Brain microvascular endothelial cell (primary cell): ENCODE results near the gene CCDC134.

Experiments used
- DNase-seq: peaks from one replicate; pipeline ENCODE4 v3.0.0-alpha.2; 2020
- H3K27ac ChIP-seq: fragments of 250-450 bp; sonication (Bioruptor Pico); 2 replicates; pipeline ENCODE4 v1.5.1; 2020; ENCODE audit warnings: mild to moderate bottlenecking, moderate library complexity
- H3K27me3 ChIP-seq: fragments of 250-450 bp; sonication (Bioruptor Pico); replicated peaks from 2 replicates; pipeline ENCODE4 v1.5.1; 2020; ENCODE audit warnings: mild to moderate bottlenecking
- H3K36me3 ChIP-seq: fragments of 250-450 bp; sonication (Bioruptor Pico); replicated peaks from 2 replicates; pipeline ENCODE4 v1.5.1; 2020; ENCODE audit warnings: mild to moderate bottlenecking
- H3K4me3 ChIP-seq: 2 replicates; pipeline ENCODE4 v1.5.1; 2011; ENCODE audit warnings: low read depth, mild to moderate bottlenecking, control low read depth, low read length, moderate library complexity
- in situ Hi-C: cut with HindIII; loops from 2 replicates; pipeline ENCODE4 v1.10.0; 2017; ENCODE audit warnings: low sequenced_read_pairs, low pct_ligation_motif_present
- TF ChIP-seq, protein P1 (sequence below): IDR thresholded peaks from 2 replicates; pipeline ENCODE4 v1.5.1; 2011; ENCODE audit warnings: low read depth, mild to moderate bottlenecking, moderate library complexity, low read length, control low read depth, inconsistent platforms; ENCODE audit errors: missing control alignments

The CCDC134 gene

DNA sequence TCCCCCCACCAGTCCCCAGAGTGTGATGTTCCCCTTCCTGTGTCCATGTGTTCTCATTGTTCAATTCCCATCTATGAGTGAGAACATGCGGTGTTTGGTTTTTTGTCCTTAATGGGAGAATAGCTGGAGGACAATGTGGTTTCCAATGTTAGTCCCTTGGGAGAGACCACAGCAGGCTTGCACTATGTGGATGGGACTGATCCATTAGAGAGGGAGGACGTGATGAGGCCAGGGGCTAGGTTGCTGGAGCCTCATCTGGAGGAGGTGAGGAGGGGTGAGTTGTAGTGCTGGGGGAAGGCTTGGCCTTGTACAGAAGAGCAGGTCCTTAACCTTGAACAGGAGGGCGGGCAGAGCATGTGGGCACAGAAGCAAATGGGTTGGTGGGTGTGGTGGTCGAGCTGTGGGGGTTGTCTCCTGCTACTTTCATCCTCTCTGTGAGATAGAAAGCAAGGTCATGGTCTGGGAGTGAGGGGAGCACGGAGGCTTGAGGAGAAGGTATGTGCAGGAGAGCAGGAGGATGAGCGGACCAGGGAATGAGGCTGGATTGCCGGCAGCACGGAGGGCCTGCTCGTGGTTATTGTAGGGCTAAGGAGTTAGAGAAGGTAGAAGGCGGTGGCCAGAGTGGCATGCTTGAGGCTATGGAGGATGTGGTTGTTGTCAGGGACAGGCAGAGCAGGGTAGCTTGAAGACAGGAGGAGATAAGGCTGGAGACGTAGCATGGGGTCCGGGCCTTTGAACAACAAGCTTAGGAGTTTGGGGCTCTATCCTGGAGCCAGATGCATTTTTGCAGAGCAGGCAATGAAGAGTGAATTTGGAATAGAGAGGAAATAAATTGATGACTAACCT is 21.2 kb downstream of the CCDC134 start:
- DNase-seq: no peak
- H3K36me3 ChIP-seq: no peaks in the 10 kb centered on the region

DNA sequence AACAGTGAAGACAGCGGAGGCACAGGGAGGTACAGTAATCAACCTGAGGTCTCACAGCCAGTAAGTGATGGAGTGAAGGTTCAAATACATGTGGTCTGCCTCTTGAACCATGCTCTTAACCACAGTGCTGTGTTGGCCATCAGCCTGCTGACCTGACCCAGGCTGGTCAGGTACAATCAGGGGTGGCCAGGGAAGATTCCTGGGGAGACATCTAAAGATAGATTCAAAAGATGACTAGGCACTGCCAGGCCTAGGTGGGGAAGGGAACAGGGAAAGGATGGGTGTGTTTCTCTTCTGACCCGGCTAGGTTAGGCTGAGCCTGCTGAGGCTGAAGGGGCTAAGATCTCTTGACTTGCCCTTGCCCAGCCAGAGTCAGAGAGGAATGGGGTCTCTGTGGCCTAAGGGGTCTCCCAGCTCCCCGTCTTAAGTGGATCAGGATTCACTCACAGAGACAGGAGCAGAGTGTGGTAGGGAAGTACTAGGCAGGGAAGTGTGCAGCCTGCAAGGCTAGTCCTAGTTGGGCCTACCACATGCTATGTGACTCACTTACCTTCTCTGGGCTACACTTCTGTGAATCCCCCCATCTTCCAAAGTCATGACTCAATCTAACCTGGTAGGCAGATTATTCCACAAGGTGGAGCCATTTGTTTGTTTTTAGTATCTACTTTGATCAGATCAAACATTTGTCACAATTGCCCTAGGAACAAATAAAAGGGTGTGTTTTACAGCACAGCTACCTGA is 22.0 kb downstream of the CCDC134 start:
- Histone ChIP-seq H3K27ac (no peak overlapping the region), H3K27me3 (no peaks in the 10 kb centered on the region), H3K36me3 (no peaks in the 10 kb centered on the region), H3K4me3 (no peak overlapping the region)
- in situ Hi-C loops: no loop called here
- DNase-seq: peak; percentile 61
- TF ChIP-seq, protein P1, sequence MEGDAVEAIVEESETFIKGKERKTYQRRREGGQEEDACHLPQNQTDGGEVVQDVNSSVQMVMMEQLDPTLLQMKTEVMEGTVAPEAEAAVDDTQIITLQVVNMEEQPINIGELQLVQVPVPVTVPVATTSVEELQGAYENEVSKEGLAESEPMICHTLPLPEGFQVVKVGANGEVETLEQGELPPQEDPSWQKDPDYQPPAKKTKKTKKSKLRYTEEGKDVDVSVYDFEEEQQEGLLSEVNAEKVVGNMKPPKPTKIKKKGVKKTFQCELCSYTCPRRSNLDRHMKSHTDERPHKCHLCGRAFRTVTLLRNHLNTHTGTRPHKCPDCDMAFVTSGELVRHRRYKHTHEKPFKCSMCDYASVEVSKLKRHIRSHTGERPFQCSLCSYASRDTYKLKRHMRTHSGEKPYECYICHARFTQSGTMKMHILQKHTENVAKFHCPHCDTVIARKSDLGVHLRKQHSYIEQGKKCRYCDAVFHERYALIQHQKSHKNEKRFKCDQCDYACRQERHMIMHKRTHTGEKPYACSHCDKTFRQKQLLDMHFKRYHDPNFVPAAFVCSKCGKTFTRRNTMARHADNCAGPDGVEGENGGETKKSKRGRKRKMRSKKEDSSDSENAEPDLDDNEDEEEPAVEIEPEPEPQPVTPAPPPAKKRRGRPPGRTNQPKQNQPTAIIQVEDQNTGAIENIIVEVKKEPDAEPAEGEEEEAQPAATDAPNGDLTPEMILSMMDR: peak; percentile 56

More for the DNA sequence above, 21.2 kb downstream of the CCDC134 start:
- Histone ChIP-seq H3K27me3 (no peaks in the 10 kb centered on the region), H3K4me3 (no peak overlapping the region), H3K27ac (no peak overlapping the region)
- in situ Hi-C loops: no loop called here
- TF ChIP-seq, protein P1: no peak

DNA sequence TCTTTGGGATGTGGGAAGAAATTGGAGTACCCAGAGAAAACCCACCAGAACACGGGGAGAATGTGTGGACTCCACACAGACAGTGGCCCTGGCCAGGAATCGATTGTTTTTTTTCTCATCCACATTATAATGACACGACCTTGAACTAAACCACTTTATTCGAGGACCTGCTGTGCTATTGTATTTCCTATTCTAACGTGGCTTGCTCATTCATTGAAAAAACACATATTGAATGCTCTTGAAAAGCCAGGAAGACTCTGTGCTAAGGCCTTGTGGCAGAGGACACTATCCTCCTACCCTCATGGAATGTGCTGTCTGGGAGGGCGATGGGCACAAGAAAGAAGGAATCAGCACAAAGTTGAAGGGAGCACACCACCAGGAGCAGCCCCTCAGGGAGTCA is 23.3 kb downstream of the CCDC134 start:
- DNase-seq: no peak
- H3K27me3 ChIP-seq: no peaks in the 10 kb centered on the region
- no peak overlapping the region for H3K4me3 ChIP-seq
- TF ChIP-seq, protein P1: no peak
- in situ Hi-C loops: no loop called here
- no peaks in the 10 kb centered on the region for H3K36me3 ChIP-seq
- H3K27ac ChIP-seq: no peak overlapping the region

DNA sequence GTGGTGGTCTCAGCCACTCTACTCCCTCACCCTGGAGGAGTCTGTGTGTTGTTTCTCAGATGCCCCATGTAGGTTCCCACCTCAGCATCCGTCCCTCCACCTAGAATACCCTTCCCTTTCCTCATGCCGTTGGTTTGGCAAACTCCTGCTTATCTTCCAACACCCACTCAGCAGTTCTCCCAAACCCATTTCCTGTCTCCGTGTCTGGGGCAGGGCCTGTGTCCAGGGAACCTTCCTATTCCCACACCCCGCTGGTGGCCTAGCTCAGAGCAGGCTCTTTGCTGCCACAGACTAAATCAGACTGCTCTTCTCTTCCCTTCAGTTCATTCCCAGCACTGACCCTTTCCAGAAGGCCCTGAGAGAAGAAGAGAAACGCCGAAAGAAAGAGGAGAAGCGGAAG is 24.9 kb downstream of the CCDC134 start:
- no peak overlapping the region for H3K27ac ChIP-seq
- TF ChIP-seq, protein P1: no peak
- no peaks in the 10 kb centered on the region for H3K36me3 ChIP-seq
- H3K27me3 ChIP-seq: no peaks in the 10 kb centered on the region
- in situ Hi-C loops: no loop called here
- H3K4me3 ChIP-seq: no peak overlapping the region
- DNase-seq: peak; percentile 7

DNA sequence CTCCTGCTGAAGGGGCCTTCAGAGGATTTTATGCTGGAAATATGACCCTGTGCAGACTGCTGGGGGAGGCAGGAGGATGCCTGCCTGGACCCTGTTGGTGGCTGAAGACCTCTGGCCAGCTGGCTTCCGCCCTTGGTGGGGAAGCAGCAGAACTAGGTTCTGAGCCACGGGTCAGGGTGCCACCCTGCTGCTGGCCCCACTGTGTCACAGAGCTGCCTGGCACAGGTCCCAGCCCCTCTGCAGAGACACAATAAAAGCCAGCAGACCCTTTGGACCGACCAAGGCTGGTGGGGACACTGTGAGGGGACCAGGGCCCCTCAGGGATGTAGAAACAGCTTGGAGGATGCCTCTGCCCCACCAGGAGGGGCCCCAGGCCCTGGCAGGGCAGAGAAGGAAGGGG is 25.5 kb downstream of the CCDC134 start:
- TF ChIP-seq, protein P1: no peak
- H3K4me3 ChIP-seq: no peak overlapping the region

More for the DNA sequence above, 25.5 kb downstream of the CCDC134 start:
- Histone ChIP-seq H3K27me3 (no peaks in the 10 kb centered on the region), H3K36me3 (no peaks in the 10 kb centered on the region), H3K27ac (no peak overlapping the region)
- no peak for DNase-seq
- in situ Hi-C loops: no loop called here
